Liver (tissue), 9 donors: ENCODE results near the gene SORL1. TPM values are rescaled to one million over a fixed set of nuclear protein-coding genes. Genes with fewer than 3 reads are reported as not detected.

Experiments used
- DNase-seq: peaks from one replicate; pipeline ENCODE4 v3.0.0-alpha.2; 2017; ENCODE audit warnings: low spot score
- H3K27ac ChIP-seq, 2 donors: one replicate each; pipeline ENCODE4 v1.7.0; 2013; ENCODE audit warnings: inconsistent platforms in 2 of 2, low read length in 2 of 2, control low read depth in 1 of 2, low read depth in 1 of 2, mild to moderate bottlenecking in 1 of 2
- H3K27me3 ChIP-seq, 4 donors: one replicate each; pipeline versions ENCODE4 v1.6.1 to v1.7.0; 2013; ENCODE audit warnings: low read length in 3 of 4, inconsistent platforms in 1 of 4, mild to moderate bottlenecking in 1 of 4, moderate library complexity in 1 of 4; ENCODE audit not compliant: control insufficient read depth in 4 of 4, insufficient read depth in 4 of 4
- H3K36me3 ChIP-seq, 4 donors: one replicate each; pipeline versions ENCODE4 v1.6.1 to v1.7.0; 2013; ENCODE audit warnings: low read length in 3 of 4, mild to moderate bottlenecking in 3 of 4, low read depth in 1 of 4, moderate library complexity in 1 of 4; ENCODE audit not compliant: control insufficient read depth in 4 of 4, insufficient read depth in 3 of 4
- H3K4me1 ChIP-seq, 4 donors: one replicate each; pipeline versions ENCODE4 v1.6.1 to v1.7.0; 2013; ENCODE audit warnings: low read length in 3 of 4, mild to moderate bottlenecking in 3 of 4, moderate library complexity in 1 of 4; ENCODE audit not compliant: control insufficient read depth in 4 of 4, insufficient read depth in 4 of 4
- H3K4me3 ChIP-seq, 3 donors: one replicate each; pipeline versions ENCODE4 v1.6.1 to v1.7.0; 2013; ENCODE audit warnings: low read length in 3 of 3, control low read depth in 1 of 3, low read depth in 1 of 3, mild to moderate bottlenecking in 1 of 3
- H3K9ac ChIP-seq, 2 donors: one replicate each; pipeline ENCODE4 v1.7.0; 2013; ENCODE audit warnings: low read length in 2 of 2, mild to moderate bottlenecking in 2 of 2, moderate library complexity in 2 of 2, control low read depth in 1 of 2, low read depth in 1 of 2
- H3K9me3 ChIP-seq, 4 donors: one replicate each; pipeline versions ENCODE4 v1.6.1 to v1.7.0; 2013; ENCODE audit warnings: low read length in 3 of 4; ENCODE audit not compliant: control insufficient read depth in 4 of 4
- ATF3 ChIP-seq: IDR thresholded peaks from 2 replicates; pipeline ENCODE4 v1.6.1; 2016; ENCODE audit warnings: antibody characterized with exemption
- EGR1 ChIP-seq, 2 donors: IDR thresholded peaks; 2 replicates each; pipeline ENCODE4 v1.6.1; 2016 to 2018; ENCODE audit warnings: antibody characterized with exemption in 2 of 2, low read depth in 2 of 2
- FOXA1 ChIP-seq: IDR thresholded peaks from 2 replicates; pipeline ENCODE4 v1.6.1; 2016; ENCODE audit warnings: antibody characterized with exemption
- FOXA2 ChIP-seq: IDR thresholded peaks from 2 replicates; pipeline ENCODE4 v1.6.1; 2016; ENCODE audit warnings: antibody characterized with exemption
- GABPA ChIP-seq, 2 donors: IDR thresholded peaks in 1 of 2; conservative IDR thresholded peaks in 1 of 2; 2 replicates each; pipeline ENCODE4 v1.6.1; 2016; ENCODE audit warnings: antibody characterized with exemption in 2 of 2, mild to moderate bottlenecking in 1 of 2, moderate library complexity in 1 of 2
- HNF4A ChIP-seq, 2 donors: conservative IDR thresholded peaks; 2 replicates each; pipeline ENCODE4 v1.6.1; 2016; ENCODE audit warnings: antibody characterized with exemption in 2 of 2, mild to moderate bottlenecking in 2 of 2
- HNF4G ChIP-seq: IDR thresholded peaks from 2 replicates; pipeline ENCODE4 v1.6.1; 2016; ENCODE audit warnings: antibody characterized with exemption
- JUND ChIP-seq, 2 donors: IDR thresholded peaks; 2 replicates each; pipeline ENCODE4 v1.6.1; 2016; ENCODE audit warnings: antibody characterized with exemption in 2 of 2
- MAX ChIP-seq: IDR thresholded peaks from 2 replicates; pipeline ENCODE4 v1.6.1; 2016; ENCODE audit warnings: antibody characterized with exemption
- NR2F2 ChIP-seq: IDR thresholded peaks from 2 replicates; pipeline ENCODE4 v1.6.1; 2016; ENCODE audit warnings: antibody characterized with exemption
- RAD21 ChIP-seq, 2 donors: IDR thresholded peaks; 2 replicates each; pipeline ENCODE4 v1.6.1; 2016; ENCODE audit warnings: antibody characterized with exemption in 2 of 2, mild to moderate bottlenecking in 2 of 2
- REST ChIP-seq: IDR thresholded peaks from 2 replicates; pipeline ENCODE4 v1.6.1; 2016; ENCODE audit warnings: antibody characterized with exemption, mild to moderate bottlenecking
- RXRA ChIP-seq, 2 donors: IDR thresholded peaks; 2 replicates each; pipeline ENCODE4 v1.6.1; 2017 to 2018; ENCODE audit warnings: antibody characterized with exemption in 2 of 2, mild to moderate bottlenecking in 1 of 2
- SP1 ChIP-seq: IDR thresholded peaks from 2 replicates; pipeline ENCODE4 v1.6.1; 2018; ENCODE audit warnings: antibody characterized with exemption, mild to moderate bottlenecking
- TAF1 ChIP-seq: conservative IDR thresholded peaks from 2 replicates; pipeline ENCODE4 v1.6.1; 2016; ENCODE audit warnings: antibody characterized with exemption, mild to moderate bottlenecking
- YY1 ChIP-seq: IDR thresholded peaks from 2 replicates; pipeline ENCODE4 v1.6.1; 2016; ENCODE audit warnings: antibody characterized with exemption, mild to moderate bottlenecking
- WGBS: extraction: QIAGEN DNeasy Blood & Tissue Kit; methylation state at CpG from one replicate; pipeline ENCODE4 v1.1.7; 2013; 5-methylcytosine and 5-hydroxymethylcytosine counted together
- polyA plus RNA-seq, 2 donors: library from polyadenylated mRNA; stranded (reverse) in 1 of 2; unstranded in 1 of 2; fragments of 200-250 nt in 1 of 2; fragments of >200 nt in 1 of 2; fragmentation: Nextera tagmentation in 1 of 2; extraction: Ambion mirVana in 1 of 2; gene quantifications; one replicate each; pipeline versions ENCODE4 v1.2.1 to v1.2.3, GENCODE V29; 2013 to 2015
- total RNA-seq, 2 donors: library from RNA; depleted of rRNA; stranded (reverse); fragments of >200 nt; gene quantifications; one replicate each; pipeline ENCODE4 v1.2.3, GENCODE V29; 2014
- TF ChIP-seq, protein P1 (sequence below): IDR thresholded peaks from 2 replicates; pipeline ENCODE4 v1.6.1; 2016; ENCODE audit warnings: antibody characterized with exemption
- TF ChIP-seq, protein P2 (sequence below): fragments of 150-350 bp; IDR thresholded peaks from 2 replicates; pipeline ENCODE4 v1.5.1; 2017; ENCODE audit warnings: improper control_type of control experiment, low read depth, low read length; ENCODE audit not compliant: missing input control
- donor health status: healthy.
- donor health status: healthy.
- donor health status: healthy.
- donor health status: healthy.
- donor health status: healthy.

SORL1 gene
- total and polyA plus RNA-seq, 4 donors, result 14.6 to 124 (median 25.4) TPM

- Histone ChIP-seq H3K9me3 (no peaks in the 10 kb centered on the region), H3K36me3 (no peaks in the 10 kb centered on the region), H3K27ac (no peak overlapping the region), H3K4me1 (no peaks in the 10 kb centered on the region), H3K27me3 (peaks cover 0 to 2% (median 0%) of the 10 kb centered on the region in 4 donors), H3K4me3 (no peak overlapping the region), H3K9ac (no peak overlapping the region)
- TF ChIP-seq HNF4A (conservative IDR thresholded peaks at IDR 0.05) (peak in 1 of 2 donors; percentile 56), RAD21 (IDR thresholded peaks at IDR 0.05) (no peak), REST (no peak)
- 81% methylated on average over 4 of the region's 4 CpGs for WGBS
- DNase-seq, result no peak
These were observed 209.9 kb downstream of the SORL1 start for GRCh38 chr11:121661880-121662486.

DNA sequence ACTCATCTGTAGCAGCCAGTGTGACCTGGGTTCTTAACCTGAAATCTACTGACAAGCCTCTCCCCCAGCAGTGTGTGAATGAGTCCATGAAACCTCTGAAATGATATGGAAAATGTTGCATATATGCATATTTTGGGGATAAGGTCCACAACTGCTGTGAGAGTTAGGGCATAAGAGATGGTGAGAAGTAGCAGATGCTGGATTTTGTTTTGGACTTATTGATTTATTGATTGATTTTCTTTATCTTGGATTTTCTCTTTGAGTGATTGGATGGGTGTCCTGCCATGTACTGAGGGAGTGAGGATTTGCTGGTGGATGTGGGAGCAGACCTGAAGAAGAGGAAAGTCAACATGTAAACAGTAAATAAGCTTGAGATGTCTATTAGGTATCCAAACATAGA is 212.0 kb downstream of the SORL1 start:
- H3K9me3 ChIP-seq, result no peaks in the 10 kb centered on the region
- no peak overlapping the region for H3K27ac ChIP-seq
- no peaks in the 10 kb centered on the region for H3K36me3 ChIP-seq
- TF ChIP-seq REST, result no peak
- no peak for TF ChIP-seq JUND (IDR thresholded peaks at IDR 0.05)
- no peak for TF ChIP-seq EGR1 (IDR thresholded peaks at IDR 0.05; ENCODE audit: low read depth in 2 of 2)
- TF ChIP-seq RAD21 (IDR thresholded peaks at IDR 0.05), result no peak
- no peak for TF ChIP-seq FOXA1
- no peak for TF ChIP-seq NR2F2
- TF ChIP-seq MAX, result no peak
- TF ChIP-seq, protein P1, sequence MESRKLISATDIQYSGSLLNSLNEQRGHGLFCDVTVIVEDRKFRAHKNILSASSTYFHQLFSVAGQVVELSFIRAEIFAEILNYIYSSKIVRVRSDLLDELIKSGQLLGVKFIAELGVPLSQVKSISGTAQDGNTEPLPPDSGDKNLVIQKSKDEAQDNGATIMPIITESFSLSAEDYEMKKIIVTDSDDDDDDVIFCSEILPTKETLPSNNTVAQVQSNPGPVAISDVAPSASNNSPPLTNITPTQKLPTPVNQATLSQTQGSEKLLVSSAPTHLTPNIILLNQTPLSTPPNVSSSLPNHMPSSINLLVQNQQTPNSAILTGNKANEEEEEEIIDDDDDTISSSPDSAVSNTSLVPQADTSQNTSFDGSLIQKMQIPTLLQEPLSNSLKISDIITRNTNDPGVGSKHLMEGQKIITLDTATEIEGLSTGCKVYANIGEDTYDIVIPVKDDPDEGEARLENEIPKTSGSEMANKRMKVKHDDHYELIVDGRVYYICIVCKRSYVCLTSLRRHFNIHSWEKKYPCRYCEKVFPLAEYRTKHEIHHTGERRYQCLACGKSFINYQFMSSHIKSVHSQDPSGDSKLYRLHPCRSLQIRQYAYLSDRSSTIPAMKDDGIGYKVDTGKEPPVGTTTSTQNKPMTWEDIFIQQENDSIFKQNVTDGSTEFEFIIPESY, result no peak
- no peak for TF ChIP-seq ATF3
- TF ChIP-seq SP1, result no peak
- no peak for TF ChIP-seq TAF1
- no peak for TF ChIP-seq YY1
- TF ChIP-seq RXRA (IDR thresholded peaks at IDR 0.05), result no peak
- TF ChIP-seq, protein P2, sequence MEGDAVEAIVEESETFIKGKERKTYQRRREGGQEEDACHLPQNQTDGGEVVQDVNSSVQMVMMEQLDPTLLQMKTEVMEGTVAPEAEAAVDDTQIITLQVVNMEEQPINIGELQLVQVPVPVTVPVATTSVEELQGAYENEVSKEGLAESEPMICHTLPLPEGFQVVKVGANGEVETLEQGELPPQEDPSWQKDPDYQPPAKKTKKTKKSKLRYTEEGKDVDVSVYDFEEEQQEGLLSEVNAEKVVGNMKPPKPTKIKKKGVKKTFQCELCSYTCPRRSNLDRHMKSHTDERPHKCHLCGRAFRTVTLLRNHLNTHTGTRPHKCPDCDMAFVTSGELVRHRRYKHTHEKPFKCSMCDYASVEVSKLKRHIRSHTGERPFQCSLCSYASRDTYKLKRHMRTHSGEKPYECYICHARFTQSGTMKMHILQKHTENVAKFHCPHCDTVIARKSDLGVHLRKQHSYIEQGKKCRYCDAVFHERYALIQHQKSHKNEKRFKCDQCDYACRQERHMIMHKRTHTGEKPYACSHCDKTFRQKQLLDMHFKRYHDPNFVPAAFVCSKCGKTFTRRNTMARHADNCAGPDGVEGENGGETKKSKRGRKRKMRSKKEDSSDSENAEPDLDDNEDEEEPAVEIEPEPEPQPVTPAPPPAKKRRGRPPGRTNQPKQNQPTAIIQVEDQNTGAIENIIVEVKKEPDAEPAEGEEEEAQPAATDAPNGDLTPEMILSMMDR, result no peak
- TF ChIP-seq HNF4G, result no peak
- TF ChIP-seq FOXA2, result no peak
- no peak for TF ChIP-seq HNF4A (conservative IDR thresholded peaks at IDR 0.05)
- TF ChIP-seq GABPA (IDR thresholded peaks at IDR 0.05 in 1 of 2, conservative IDR thresholded peaks at IDR 0.05 in 1 of 2), result no peak
- no peak for DNase-seq
- peaks cover 0 to 2% (median 0%) of the 10 kb centered on the region in 4 donors for H3K27me3 ChIP-seq
- no peak overlapping the region for H3K4me3 ChIP-seq
- no peaks in the 10 kb centered on the region for H3K4me1 ChIP-seq
- H3K9ac ChIP-seq, result no peak overlapping the region
